GM12872 (cell line): ENCODE data around the gene CPLANE2.

Experiments
- TF ChIP-seq, protein P1 (sequence below): IDR thresholded peaks from 3 replicates; pipeline ENCODE4 v1.5.1; 2011; ENCODE audit warnings: low read depth, mild to moderate bottlenecking, low read length, moderate library complexity; ENCODE audit not compliant: insufficient read depth

The CPLANE2 gene

DNA sequence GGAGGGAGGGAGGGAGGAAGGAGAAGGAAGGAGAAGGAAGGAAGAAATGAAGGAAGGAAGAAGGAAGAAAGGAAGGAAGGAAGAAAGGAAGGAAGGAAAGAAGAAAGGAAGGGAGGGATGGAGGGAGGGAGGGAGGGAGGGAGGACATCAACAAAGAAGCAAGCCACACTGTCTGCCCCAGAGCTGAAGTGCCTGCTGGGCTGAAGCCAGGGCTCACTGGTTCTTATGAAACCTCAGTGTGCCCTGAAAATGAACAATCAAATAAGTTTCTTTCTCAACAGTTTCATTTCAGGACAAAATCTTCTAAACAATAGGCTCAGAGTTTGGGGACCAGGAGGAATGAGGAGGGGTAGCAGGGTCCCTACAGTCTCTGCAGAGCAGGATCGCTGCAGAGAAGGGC is 45.7 kb downstream of the CPLANE2 start:
- TF ChIP-seq, protein P1, sequence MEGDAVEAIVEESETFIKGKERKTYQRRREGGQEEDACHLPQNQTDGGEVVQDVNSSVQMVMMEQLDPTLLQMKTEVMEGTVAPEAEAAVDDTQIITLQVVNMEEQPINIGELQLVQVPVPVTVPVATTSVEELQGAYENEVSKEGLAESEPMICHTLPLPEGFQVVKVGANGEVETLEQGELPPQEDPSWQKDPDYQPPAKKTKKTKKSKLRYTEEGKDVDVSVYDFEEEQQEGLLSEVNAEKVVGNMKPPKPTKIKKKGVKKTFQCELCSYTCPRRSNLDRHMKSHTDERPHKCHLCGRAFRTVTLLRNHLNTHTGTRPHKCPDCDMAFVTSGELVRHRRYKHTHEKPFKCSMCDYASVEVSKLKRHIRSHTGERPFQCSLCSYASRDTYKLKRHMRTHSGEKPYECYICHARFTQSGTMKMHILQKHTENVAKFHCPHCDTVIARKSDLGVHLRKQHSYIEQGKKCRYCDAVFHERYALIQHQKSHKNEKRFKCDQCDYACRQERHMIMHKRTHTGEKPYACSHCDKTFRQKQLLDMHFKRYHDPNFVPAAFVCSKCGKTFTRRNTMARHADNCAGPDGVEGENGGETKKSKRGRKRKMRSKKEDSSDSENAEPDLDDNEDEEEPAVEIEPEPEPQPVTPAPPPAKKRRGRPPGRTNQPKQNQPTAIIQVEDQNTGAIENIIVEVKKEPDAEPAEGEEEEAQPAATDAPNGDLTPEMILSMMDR, result no peak

DNA sequence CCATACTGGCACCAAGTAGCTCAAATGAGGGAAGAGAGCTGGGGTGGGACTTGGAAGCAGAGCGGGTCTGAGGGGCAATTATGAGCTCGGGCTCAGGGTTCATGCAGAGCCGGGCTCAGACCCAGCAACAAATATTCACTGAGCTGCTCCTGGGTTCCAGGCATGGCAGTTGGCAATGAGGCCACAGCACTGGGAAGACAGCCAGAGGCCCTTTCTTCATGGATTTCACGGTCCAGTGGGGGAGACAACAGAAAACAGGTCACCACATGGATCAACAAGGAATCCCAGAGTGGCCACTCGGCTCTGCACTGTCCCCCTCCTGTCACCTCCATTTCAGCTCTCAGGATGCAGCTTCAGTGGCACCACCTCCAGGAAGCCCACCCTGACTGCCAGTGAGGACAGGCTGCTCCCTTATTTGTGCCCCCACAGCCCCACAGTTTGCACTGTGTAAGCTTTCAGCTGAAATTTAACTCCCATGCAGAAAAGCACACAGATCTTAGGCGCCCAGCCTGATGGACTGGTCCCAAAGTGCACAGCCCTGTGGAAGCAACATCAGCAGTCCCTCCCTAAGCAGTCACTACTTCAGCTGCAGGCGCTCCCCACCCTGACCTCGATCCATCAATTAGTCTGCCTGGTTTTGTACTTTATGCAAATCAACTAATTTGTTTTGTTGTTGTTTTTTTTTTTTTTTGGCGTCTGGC is 46.9 kb downstream of the CPLANE2 start:
- TF ChIP-seq, protein P1, result no peak

- TF ChIP-seq, protein P1, result no peak
Measured at GRCh38 chr1:16189003-16189402, 48.0 kb downstream of the CPLANE2 start.

DNA sequence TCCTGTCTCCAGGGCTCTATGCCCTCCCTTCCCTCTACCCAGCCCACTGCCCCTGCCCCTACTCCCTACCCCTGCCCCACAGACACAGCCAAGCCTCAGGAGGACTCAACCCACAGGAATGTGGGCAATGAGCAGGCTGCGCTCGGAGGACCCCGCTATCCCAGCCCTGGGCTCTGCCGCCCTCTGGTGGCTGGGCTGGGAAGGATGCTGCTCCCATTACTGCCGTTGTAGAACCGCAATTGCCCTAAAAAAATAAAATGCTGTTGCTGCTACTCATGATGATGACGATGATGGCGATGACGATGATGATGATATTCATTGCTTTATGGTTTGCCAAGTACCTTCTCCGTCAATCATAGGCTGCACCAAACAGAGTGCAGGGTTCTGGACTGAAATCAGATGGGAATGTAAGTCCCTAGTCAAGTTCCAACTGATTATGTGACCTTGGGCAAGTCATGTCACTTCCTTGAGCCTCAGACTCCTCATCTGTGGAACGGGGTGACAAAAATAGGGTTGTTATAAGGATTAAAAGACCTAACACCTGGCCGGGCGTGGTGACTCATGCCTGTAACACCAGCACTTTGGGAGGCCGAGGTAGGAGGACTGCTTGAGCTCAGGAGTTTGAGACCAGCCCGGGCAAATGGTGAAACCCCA is 49.1 kb downstream of the CPLANE2 start:
- TF ChIP-seq, protein P1, result peak; percentile 97

DNA sequence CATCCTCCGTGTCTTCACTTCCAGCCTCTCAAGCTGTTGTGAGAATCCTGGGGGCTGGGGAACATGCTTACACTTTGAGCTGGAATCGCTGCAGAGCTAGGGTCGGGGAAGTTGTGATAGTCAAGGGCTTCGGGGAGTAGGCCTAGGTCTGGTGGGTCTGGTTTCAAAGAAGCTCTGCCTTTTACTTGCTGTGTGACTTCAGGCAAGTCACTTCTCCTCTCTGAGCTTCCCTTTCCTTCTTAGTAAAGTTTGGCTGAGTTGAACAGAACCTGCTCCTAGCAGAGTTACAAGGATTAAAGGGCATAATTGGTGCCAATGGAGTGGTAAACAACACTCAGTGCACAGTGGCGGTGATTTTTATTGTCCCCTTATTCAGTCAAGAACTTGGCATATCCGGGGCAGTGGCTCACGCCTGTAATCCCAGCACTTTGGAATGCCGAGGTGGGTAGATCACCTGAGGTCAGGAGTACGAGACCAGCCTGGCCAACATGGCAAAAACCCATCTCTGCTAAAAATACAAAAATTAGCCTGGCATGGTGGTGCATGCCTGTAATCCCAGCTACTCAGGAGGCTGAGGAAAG is 50.2 kb downstream of the CPLANE2 start:
- TF ChIP-seq, protein P1, result no peak

GRCh38 chr1:16184557-16185303 is 52.3 kb downstream of the CPLANE2 start:
- TF ChIP-seq, protein P1, result no peak

DNA sequence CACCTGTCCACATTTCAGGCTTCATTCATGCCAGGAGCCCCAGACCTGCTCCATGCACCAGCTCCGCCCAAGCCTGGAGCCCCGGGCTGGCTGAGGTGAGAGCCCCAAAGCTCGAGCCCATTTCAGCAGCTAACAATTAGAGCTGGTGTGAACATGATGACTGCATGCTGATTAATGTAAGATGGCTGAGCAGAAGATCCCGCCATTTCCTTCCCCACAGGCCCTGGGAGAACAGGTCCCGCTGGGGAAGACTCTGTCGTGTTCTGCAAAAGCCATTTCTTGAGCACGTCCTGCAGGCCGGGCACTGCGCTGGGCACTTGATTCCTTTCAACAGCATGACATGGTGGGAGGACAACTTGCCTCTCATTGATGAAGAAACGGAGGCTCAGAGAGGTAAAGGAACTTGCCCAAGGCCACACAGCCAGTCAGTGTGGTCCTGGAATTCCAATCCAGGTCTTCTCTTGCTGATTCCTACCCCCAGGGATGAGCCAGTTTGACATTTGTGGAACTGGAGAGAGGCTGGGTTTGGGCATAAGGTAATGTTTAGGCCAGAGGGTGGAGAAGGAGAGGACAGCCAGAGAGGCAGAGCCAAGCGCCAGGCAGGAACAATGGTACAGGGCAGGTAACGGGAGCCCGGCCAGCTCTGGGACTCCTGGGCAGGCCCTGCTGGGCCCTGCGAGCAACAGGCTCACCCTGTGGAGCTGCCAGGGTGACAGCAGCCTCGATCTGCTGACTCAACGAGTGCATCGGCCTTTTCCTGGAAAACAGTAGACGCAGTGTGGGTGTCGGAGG is 53.0 kb downstream of the CPLANE2 start:
- TF ChIP-seq, protein P1, result no peak
